ENCODE measurements around the gene IQCF6.

DNA sequence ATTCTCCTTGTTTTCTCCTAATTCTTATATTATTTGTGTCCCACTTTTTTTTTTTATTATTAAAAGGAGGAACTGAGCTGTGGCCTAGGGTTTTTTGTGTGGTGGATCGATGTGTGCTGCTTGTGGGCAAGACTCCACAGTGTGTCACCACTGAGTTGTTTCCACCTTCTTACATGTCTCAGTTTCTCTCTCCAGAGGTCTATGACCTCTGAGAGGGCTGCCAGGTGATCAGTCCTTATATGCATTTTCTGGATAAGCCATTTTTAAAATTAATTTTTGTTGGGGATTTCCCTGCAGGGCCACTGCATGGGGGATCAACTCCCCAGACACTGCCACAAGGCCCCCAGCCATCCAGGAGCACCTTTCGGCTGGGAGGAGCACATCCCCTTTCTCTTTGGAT is 27.8 kb downstream of the IQCF6 start:
- TF ChIP-seq POLR2AphosphoS5 (IDR thresholded peaks at IDR 0.05) (no peak), POLR2A (IDR thresholded peaks at IDR 0.05) (no peak)
- TF ChIP-seq, protein P1, sequence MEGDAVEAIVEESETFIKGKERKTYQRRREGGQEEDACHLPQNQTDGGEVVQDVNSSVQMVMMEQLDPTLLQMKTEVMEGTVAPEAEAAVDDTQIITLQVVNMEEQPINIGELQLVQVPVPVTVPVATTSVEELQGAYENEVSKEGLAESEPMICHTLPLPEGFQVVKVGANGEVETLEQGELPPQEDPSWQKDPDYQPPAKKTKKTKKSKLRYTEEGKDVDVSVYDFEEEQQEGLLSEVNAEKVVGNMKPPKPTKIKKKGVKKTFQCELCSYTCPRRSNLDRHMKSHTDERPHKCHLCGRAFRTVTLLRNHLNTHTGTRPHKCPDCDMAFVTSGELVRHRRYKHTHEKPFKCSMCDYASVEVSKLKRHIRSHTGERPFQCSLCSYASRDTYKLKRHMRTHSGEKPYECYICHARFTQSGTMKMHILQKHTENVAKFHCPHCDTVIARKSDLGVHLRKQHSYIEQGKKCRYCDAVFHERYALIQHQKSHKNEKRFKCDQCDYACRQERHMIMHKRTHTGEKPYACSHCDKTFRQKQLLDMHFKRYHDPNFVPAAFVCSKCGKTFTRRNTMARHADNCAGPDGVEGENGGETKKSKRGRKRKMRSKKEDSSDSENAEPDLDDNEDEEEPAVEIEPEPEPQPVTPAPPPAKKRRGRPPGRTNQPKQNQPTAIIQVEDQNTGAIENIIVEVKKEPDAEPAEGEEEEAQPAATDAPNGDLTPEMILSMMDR (IDR thresholded peaks at IDR 0.05) = no peak

Data from suprapubic skin (tissue), 4 donors.